GM12892 (cell line): ENCODE data around the gene TMEM79.

Experiments
- DNase-seq: peaks from one replicate; pipeline ENCODE4 v3.0.0; 2011; ENCODE audit not compliant: insufficient read length
- FAIRE-seq: peaks from 2 replicates; lab custom pipeline; 2011; peaks lifted over from hg19 to GRCh38; lab: Jason Lieb, UNC
- POLR2A ChIP-seq: IDR thresholded peaks from 2 replicates; pipeline ENCODE4 v1.6.1; 2011; ENCODE audit warnings: low read depth, low read length, control low read depth
- POLR2AphosphoS5 ChIP-seq: IDR thresholded peaks from 2 replicates; pipeline ENCODE4 v1.6.1; 2011; ENCODE audit warnings: low read depth, low read length, control low read depth
- TAF1 ChIP-seq: IDR thresholded peaks from 2 replicates; pipeline ENCODE4 v1.6.1; 2011; ENCODE audit warnings: low read depth, mild to moderate bottlenecking, control low read depth, low read length, borderline replicate concordance

The TMEM79 gene

DNA sequence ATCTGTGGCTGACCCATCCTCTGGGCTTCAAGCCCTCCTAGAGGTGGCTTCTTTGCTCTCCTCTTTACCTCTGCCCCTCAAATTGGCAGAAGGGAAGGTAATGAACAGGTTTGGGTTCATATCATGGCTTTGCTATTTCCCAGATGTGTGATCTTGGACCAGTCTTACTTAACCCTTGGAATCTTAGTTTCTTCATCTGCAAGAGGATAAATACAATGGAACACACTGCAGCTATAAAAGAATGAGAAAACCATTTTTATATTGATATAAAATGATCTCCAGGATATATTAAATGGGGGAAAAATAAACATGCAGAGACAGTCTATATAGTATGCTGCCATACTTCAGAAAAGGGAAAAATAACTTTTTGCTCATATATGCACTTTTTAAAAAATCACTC, 5.7 kb downstream of the TMEM79 start:
- no peak for TF ChIP-seq POLR2A
- TF ChIP-seq TAF1 = no peak
- no peak for TF ChIP-seq POLR2AphosphoS5
- DNase-seq (no peak), FAIRE-seq (peak; percentile 24)

DNA sequence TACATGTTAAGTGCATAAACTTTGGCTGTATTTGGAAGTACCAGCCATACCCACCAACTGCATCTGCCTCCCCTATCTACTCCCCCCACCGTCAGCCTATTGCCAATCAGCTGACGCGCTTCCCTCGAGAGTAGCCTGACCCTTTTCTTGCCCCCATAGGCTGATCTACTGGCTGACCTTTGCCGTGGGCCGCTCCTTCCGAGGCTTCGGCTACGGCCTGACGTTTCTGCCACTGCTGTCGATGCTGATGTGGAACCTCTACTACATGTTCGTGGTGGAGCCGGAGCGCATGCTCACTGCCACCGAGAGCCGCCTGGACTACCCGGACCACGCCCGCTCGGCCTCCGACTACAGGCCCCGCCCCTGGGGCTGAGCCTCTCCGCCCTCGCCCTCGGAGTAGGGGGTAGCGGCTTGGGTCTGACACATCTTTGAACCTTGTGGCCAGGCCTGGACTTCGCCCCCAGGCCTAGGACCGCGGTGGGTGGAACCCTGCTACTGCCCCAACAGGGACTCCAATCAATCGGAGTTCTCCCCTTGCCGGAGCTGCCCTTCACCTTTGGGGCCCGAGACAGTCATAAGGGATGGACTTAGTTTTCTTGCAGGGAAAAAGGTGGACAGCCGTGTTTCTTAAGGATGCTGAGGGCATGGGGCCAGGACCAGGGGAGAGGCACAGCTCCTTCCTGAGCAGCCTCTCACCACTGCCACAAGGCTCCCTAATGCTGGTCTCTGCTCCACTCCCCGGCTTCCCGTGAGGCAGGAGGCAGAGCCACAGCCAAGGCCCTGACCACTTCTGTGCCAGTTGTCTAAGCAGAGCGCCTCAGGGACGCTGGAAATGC, 7.3 kb downstream of the TMEM79 start:
- no peak for TF ChIP-seq POLR2A
- no peak for TF ChIP-seq TAF1
- no peak for TF ChIP-seq POLR2AphosphoS5
- DNase-seq (peak; percentile 58), FAIRE-seq (no peak)

DNA sequence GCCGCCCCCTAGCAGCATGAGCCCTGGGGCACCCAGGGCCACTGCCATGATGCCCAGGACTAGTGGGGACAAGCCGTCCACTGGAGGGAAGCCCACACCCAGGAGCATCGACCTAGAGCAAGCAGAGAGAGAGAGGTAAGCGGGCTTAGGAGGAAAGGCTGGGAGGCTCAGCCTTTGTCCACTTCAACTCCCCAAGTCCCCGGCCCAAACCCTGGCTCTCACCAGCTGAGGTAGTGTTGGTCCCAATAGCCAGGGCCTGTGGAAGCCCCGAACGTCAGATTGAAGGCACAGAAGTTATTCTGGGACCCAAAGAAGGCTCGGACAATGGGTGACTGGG, 8.9 kb downstream of the TMEM79 start:
- DNase-seq (no peak), FAIRE-seq (no peak)
- TF ChIP-seq POLR2AphosphoS5 = no peak
- TF ChIP-seq TAF1 = no peak
- no peak for TF ChIP-seq POLR2A

DNA sequence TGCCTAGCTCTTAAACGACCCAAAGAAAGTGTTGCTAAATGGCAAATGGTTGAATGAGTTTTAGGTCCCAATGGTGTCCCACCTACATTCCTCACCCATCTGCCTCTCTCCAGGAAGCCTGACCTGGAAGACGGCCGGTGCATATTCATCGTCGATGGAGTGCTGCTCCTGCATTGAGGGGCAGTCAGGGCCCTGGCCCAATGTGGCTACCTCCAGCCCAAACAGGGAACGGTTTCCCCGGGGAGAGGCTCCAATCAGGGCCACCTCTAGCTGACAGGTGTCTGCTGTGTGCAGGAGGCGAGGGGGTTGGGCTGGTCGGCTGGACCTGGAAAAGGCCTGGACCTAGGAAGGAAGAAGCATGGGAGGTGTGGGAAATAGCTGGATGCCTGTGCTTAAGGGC, 9.8 kb downstream of the TMEM79 start:
- FAIRE-seq = no peak

DNA sequence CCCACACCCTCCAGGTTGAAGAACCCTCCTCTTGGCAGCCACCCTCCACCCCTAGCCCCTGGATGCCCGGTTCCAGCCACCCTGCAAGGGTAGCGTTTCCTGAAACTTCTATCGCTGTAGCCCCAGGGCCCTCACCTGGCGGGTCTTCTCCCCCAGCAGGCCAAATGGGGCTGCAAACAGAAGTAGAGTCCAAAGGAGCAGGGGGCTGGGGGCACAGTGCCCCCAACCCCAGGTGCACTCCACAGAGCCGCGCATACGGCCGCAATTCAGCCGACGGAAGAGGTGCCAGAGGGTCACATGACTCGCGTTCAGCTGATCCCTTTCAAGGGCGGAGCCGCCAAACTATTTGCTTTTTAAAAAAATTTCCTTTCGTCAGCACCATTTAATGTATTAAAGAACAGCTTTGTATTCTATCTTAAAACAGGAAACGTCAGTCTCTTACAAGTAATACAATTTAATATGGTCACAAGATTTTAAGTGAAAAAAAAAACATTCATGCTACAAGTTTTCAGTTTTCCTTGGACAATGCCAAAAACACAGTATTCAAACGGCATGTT, 11.3 kb downstream of the TMEM79 start, which contains the start of gene GLMP:
Gene GLMP, minus strand, starts transcription at position 289 of the 557 bp plus-strand sequence. Its CDS starts 34 bp downstream, at position 255.
- FAIRE-seq (no peak), DNase-seq (peak; percentile 60)

More for the DNA sequence above, 9.8 kb downstream of the TMEM79 start:
- DNase-seq = no peak
- TF ChIP-seq TAF1 (no peak), POLR2AphosphoS5 (no peak), POLR2A (no peak)

DNA sequence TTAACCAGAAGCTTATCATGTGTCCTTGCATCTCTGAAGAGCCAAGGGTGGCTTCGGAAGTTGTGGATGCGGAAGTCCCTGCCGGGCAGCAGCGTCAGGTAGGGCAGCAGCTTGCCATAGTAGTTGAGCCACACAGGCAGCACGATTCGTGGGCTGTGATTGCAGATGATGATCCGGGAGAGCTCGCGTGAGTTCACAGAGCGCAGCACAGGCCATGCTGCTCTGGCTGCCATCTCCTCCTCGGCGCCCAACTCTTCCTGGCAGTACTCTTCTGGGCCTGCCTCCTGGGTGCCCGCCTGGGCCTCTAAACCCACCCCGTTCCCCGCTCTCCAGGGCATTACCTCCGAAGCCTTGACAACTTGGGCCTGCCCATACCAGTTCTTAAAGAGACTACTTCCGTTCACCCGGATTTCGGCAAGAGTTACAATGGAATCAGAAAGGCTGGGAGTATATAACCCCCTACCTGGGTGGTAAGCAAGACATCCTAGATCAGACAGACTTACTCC, 14.8 kb downstream of the TMEM79 start, which contains the start of gene VHLL:
Gene VHLL, minus strand, starts transcription at position 456 of the 506 bp plus-strand sequence. Its CDS starts 118 bp downstream, at position 338.
- DNase-seq (no peak), FAIRE-seq (no peak)
- TF ChIP-seq POLR2A (no peak), POLR2AphosphoS5 (no peak), TAF1 (no peak)

More for the DNA sequence above, 11.3 kb downstream of the TMEM79 start, which contains the start of gene GLMP:
- TF ChIP-seq POLR2AphosphoS5 (no peak), TAF1 (no peak), POLR2A (peak; percentile 34; the same call in 1 of the 2 replicates)

DNA sequence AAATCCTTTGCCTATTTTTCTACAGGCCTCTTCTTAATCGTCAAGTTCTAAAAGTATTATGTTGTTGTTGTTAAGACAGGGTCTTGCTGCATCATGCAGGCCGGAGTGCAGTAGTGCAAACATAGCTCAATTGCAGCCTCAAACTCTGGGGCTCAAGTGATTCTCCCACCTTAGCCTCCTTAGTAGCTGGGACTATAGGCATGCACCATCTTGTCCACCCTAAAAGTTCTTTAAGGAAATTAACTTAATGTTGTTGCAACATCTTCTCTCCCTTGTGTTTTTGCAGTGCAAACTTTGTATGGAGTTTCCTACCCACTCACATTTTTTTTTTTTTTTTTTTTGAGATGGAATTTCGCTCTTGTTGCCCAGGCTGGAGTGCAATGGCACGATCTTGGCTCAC, 19.1 kb downstream of the TMEM79 start:
- FAIRE-seq = no peak

DNA sequence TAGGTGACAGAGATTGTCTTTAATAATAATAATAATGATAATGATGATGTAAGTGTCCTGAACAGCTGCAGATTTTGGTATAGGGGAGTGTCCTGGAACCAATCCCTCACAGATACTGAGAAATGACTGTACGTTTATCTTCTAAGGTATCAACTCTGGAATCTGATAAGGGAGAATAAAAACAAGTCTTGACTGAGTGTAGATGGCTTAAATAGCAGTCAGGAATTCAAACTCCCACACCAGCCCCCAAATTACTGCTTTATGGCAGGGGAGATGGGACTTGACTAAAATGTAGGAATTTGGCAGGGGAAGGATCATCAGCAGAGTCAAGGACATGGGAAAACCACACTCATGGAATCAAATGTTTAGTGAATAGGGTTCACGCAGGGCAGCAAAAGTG, 21.1 kb downstream of the TMEM79 start:
- no peak for TF ChIP-seq TAF1
- TF ChIP-seq POLR2A = no peak
- TF ChIP-seq POLR2AphosphoS5 = no peak
- FAIRE-seq = no peak
- DNase-seq = no peak

More for the DNA sequence above, 19.1 kb downstream of the TMEM79 start:
- TF ChIP-seq POLR2AphosphoS5 (no peak), TAF1 (no peak), POLR2A (no peak)
- no peak for DNase-seq

DNA sequence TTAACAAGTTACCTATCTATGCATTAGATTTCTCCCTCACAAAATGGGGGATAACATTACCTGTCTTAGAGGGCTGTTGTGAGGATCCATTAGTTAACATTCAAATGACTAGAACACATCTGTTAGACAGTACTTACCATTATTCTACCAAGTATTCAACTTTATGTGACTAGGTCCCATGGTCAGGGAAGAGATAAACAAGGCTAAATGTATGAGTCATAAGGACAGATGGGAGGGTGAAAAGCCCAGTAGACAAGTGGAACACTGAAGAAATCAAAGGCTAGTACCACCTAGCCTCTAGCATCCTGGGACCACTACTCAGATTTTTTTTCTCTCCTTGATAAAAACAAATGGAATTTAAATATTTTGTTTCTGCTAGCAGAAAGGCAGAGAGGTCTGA, 24.0 kb downstream of the TMEM79 start:
- TF ChIP-seq POLR2A (no peak), POLR2AphosphoS5 (no peak), TAF1 (no peak)
- FAIRE-seq (no peak), DNase-seq (no peak)

DNA sequence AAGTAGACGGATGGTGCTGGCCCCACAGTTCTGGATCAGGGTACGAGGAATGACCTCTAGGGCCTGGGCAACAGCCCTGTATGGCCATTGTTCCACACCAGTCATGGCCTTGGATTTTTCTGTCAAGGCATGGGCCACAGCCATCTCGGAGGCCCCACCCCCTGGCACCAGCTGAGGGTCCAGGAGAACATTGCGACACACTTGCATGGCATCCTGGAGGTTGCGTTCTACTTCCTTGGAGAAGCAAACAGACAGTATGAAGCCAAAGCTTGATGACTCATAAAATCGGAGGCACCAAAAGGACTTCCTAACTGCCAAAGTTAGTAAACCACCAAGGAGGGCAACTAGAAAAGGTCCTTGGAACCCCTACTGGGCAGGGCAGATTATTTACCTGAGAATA, 26.8 kb downstream of the TMEM79 start:
- DNase-seq (no peak), FAIRE-seq (no peak)
- no peak for TF ChIP-seq POLR2A
- TF ChIP-seq POLR2AphosphoS5 = no peak
- no peak for TF ChIP-seq TAF1

DNA sequence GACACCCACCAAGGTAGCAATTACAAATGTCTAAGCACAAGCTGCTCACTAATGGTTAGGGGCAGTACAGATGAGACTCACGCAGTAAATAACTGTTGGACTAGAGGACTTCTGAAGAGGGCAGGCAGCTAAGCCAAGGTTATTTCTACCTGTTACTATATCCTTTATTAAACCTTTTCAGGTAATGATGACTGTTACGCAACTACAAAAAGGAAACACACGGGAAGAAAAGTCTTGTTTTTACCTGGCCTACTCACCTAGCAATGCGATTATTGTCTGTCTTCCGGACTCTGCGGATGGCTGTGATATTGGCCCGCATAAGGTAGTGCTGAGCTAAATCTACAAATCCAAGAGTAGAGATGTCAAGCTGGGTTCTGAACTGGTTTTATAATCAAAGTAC, 32.8 kb downstream of the TMEM79 start:
- DNase-seq = no peak
- TF ChIP-seq POLR2A (no peak), TAF1 (no peak), POLR2AphosphoS5 (no peak)
- no peak for FAIRE-seq

DNA sequence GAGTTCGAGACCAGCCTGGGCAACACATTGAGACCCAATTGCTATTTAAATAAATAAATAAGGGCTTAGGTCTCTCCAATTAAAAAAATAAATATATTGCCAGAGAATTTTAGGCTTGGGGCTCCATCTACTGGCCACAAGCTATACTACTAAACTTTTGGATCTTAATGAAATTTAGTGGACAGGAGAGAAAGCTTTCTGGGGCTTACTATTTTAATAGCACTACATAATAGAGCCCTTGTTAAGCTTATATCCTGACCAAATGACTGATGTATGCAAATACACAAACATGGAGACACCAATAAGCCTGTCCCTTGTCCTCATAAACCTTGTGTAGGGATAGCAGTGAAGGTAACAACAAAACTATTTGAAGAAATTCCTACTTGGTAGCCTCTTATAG, 35.5 kb downstream of the TMEM79 start:
- TF ChIP-seq TAF1 (no peak), POLR2A (no peak), POLR2AphosphoS5 (no peak)
- FAIRE-seq (no peak), DNase-seq (no peak)
